Measurements from ENCODE around the gene NIPBL.

DNA sequence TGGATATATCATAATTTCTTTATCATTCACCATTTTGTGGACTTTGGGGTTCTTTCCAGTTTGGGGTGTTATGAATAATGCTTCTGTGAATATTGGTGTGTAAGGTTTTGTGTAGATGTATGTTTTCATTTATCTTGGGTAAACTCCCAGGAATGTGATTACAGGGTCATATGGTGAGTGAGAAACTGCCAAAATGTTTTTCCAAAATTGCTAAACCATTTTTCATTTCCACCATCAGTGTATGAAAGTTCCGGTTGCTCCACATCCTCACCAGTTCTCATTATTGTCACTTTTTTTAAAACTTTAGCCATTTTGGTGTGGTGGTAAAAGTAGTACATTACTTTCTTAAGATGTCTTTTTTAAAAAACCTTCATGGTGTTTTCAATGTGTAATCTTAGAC is 152.9 kb downstream of the NIPBL start:
- TF ChIP-seq FOXM1 (IDR thresholded peaks at IDR 0.05; ENCODE audit: borderline replicate concordance) (no peak), ZNF384 (IDR thresholded peaks at IDR 0.05) (no peak), PKNOX1 (IDR thresholded peaks at IDR 0.05) (no peak), BHLHE40 (IDR thresholded peaks at IDR 0.05; ENCODE audit: borderline replicate concordance) (no peak)

Measured in HEK293T (cell line).